GM04503 (cell line): ENCODE data around the gene PCNX2.

Experiments used
- DNase-seq: peaks from one replicate; pipeline ENCODE4 v3.0.0-alpha.2; 2012; ENCODE audit warnings: low read depth

PCNX2 gene

DNA sequence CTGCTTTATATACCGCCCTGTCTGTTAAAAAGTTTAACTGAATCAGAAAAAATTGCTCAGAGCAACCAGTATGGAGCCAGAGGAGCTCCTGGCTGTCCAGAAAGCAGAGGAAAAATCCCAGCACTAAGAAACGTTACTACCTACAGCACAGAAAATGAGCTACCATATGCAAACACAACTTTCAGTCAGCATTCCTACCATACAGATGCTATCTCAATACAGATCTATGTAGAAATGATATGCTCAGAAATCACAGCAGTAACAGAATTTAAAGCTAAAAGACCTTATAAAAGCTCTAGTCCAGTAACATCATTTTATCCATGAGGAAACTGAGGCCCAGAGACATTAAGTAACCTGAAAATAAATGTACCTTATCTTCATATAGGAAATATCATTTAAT lies 38.7 kb downstream of the PCNX2 start:
- DNase-seq: no peak

DNA sequence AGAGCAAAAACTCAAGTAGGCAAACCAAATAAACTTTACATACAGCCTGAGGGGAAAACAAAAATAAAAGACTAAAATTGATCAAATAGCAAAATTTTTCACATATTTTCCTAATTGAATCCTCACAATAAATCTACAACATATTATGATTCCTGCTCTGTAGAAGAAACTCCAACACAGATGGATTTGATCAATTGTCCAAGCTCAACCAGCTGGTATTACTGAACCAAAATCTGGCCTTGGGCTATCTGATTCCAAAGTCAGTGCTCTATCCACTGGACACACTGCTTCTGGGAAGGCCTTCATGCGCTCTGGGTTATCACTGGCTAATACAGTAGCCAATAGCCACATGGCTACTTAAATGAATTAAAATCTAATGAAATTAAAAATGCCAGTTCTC lies 39.3 kb downstream of the PCNX2 start:
- no peak for DNase-seq

DNA sequence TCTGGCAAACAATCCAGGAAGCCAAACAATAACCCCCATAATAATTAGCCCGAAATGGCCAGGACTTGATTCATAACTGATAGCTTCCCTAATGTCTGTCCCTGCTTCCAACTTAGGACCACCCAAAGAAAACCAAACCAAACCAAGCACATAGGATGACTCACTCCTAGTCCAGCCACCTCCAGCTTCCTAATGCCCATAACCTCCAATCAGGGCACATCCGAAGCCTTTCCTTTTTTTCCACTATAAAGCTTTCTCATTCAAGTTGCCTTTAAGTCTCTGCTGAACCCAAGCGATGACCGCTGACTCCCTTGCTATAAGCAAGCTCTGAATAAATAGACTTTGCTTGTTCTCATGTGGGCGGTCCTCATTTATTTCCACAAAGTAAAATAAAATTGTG lies 40.4 kb downstream of the PCNX2 start:
- no peak for DNase-seq

DNA sequence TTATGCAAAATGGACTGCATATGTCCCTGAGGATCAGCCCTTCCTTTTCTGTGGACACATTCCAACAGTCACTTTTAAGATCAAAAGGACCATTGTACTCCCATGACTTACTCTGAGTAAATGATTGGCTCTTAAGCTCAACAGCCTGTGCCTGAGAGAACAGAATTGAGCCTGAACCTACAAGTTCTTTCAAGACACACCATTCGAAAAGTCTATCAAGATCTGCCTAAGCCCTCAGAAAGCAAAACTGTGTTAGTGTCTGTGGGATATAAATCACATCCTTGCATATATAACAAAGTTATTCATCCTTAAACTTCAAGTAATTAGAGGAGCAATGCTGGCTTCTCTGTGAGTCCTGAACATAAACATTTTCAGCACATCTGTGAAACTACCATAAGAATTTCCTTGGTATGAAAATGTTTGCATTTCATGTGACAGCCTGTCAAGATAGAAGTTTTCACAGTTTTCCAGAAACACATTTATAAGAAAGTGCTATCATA lies 41.6 kb downstream of the PCNX2 start:
- DNase-seq: no peak

DNA sequence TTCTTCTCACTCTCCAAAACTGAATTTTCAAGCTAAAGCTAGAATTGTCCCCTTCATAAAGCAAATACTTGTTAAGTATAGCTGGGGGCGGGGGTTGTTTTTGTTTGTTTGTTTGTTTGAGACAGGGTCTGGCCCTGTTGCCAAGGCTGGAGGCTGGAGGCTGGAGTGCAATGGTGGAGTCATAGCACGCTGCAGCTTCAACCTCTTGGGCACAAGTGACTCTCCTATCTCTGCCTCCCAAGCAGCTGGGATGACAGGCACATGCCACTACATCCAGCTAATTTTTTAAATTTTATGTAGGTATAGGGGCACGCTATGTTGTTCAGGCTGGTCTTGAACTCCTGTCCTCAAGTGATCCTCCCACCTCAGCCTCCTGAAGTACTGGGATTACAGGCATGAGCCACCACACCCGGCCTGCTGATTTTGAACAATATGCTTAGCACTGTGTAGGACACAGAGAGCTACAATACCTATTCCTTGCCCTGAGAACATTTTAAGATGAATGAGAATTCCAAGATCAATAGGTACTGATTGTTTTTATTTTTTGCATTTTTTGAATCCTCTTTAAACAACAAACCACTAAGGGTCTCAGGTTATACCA lies 42.2 kb downstream of the PCNX2 start:
- no peak for DNase-seq

DNA sequence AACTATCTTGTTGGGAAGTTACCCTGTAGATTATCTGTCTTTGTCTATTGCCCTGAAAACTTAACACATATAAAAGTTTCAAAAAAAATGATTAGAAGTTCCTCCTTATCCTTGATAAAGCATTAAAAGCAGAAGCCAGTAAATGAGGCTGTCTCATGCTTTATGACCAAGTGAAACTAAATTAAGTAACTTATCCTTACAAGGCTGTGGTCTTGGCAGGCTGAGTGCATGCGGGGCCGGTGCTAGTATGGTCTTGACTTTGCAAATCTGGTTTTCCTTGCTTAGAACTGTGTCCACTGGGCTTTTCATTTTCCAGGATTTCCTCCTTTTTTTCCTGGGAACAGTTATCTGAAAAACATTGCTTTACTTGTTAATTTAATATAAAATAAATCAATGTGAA lies 43.1 kb downstream of the PCNX2 start:
- no peak for DNase-seq

DNA sequence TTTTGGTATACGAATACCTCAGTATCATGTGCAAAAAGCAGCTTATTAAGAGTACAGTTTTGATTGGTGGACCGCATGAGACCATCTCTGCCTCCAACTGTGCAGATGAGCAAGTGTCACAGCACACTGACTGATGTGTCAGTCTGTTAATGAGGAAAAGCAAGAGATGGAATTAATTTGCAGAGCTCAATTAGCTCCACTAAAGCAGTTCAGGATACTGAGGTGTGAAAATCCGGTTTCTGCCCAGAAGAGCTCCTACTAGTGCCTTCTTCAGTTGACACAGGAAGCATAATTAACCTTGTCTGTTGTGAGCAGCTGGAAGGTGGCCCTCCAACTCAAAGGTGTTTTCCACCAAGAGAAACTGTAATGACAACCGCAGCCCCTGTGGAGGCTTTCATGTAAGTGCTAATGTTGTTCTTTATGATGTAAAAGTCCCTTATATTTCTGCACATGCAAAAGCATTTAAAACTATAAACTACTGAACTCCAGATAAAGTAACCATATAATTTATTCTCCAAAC lies 44.3 kb downstream of the PCNX2 start:
- no peak for DNase-seq

DNA sequence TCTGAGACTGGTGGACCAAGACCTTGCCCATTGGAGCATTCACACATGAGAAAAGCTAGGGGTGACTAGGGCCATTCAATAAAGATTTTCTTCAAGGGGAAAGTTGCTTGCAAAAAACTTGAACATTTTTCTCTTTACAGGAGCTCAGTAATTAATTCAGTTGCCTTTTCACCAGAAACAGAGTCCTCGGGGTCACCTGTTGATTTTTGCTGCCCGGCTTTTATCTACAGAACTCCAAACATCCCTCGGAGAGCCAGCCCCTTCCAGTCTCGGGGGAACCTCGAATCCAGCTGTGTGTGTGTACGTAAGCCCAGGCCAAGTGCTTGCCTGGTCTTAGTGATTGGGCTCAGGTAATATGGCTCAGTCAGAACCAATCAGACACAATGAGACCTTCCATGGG lies 47.5 kb downstream of the PCNX2 start:
- no peak for DNase-seq

DNA sequence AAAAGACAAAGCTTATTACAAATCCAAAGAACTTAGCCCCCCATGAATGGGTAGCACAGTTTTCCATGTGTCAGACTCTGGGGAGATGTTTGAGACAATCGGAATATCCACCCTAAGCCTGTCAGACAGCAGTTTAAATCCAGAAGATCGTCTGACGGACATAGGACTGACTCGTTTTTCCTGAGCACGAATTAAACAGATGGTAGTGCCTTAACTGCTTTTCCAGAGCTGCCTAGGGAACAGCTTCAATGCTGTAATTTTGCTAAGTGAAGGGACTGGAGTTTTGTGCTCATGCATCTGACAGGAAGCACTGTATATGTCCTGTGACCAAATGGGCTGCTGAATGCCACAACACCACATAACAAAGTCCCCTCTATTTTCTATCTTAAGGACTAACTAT lies 48.6 kb downstream of the PCNX2 start:
- no peak for DNase-seq

DNA sequence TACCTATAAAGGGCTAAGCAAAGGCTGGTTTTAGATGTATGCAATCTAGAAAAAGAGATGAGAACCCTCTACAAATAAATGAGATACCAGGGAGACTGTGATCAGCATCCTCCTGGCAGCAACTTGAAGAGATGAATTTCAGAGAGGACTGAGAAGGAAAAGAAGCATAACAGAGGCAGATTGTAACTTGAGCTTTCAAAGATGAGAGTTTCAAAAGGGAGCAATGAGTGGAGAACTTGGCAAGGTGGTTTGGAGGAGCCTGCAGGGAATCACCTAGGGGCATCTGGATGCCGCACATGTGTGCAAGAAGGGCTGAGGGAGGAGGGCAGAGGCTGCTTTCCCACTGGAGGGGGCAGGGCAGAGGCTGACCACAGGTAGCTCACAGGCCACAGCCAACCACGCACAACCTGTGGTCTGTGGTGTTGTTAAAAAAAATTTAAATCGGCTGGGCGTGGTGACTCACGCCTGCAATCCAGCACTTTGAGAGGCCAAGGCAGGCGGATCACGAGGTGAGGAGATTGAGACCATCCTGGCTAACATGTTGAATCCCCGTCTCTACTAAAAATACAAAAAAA lies 50.2 kb downstream of the PCNX2 start:
- DNase-seq: no peak

DNA sequence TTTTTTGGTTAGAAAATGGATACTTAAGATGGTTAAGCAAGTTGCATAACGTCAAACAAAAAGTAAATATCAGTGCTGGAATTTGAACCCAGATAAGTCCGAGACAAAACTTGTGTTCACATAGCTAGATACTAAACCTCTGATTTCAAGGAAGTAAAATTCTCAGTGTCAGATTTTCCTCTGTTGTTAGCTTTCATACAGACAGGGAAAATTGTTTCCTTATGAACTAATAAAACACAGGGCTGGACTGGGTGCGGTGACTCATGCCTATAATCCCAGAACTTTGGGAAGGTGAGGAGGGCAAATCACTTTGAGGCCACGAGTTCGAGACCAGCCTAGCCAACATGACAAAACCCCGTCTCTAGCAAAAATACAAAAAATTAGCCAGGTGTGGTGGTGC lies 51.3 kb downstream of the PCNX2 start:
- peak; percentile 41 for DNase-seq

DNA sequence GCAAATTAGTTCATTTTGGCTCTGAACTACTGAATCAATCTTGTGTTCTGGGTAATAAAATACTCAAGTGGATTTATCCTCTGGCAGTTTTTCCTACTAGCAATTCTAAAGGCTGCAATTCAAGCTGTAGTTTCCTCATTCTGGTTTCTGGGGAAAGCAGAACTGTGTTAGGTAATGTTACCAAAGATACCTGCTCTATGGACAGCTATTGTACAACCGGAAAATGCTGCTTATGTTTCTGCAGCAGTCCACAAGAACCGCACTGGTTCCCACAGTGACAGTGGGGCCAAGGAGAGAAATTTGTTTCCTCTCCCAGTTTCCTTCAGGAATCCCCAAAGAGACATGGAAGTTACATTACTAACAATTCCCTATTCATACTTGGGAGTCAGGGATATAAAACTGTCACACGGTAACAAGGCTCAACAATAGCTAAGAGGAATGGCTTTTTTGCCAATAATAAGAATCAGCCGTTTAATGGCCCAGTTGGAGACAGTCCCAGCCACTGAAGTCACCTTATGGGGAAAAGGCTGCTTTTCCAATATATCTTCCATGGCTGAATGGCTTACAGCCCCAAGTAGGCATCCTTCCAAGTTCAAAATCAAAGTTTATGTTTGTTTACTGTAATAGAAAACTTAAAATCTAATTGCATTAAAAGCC lies 52.6 kb downstream of the PCNX2 start:
- DNase-seq: no peak

DNA sequence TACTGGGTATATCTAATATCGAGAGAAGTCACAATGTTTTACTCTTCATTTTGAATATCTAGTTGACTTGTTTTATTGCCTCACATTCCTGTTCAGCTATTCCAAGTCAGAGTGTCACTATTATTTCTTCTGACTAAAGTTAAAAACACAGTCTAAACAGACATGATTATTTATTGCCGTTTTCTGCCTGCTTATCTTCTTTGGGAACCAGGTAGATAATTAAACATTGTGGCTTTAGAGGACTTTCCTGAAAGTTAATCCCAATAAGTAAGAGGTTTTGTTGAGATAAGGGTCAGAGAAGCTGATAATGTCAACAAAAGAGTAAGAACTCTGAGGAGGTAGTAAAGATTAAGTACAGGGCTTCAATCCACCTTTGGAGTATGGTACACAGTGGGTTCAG lies 53.8 kb downstream of the PCNX2 start:
- no peak for DNase-seq

DNA sequence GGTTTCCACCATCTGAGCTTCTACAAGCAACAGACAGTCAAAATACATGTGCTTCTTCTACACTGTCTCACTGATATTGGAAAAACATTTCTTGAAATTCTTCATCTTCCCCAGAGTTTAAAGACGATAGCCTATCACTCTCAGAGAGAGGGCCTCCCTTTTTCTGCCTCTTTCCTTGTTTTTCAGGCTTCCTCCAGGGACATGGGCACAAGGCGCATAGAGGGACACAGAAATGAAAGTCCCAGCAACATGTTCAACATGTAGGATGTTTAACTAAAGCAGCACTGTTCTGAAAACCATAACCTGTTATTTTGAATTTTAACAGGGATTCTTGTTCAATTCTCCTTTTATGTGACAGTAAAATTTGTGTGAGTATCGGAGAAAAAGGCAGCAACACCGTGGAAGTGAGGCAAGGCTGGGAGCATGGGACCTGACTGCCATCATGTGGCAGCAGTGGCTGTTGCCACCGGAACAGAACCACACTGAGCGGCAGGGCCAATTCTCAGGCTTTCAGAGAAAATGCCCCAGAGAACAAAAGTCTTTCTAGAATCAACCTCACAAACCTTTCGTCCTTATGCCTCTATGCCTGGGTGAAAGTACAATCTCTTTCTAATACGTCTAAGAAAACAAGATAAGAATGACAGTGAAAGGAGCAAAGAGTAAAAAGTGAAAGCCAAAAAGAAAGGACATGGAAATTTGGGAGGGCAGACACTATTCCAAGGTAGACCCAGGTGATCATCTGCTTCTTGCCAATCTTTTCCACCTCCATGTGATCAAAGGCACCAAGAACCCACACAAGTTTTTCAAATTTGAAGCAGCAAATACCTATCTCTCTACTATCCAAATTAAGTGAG lies 54.5 kb downstream of the PCNX2 start:
- no peak for DNase-seq

DNA sequence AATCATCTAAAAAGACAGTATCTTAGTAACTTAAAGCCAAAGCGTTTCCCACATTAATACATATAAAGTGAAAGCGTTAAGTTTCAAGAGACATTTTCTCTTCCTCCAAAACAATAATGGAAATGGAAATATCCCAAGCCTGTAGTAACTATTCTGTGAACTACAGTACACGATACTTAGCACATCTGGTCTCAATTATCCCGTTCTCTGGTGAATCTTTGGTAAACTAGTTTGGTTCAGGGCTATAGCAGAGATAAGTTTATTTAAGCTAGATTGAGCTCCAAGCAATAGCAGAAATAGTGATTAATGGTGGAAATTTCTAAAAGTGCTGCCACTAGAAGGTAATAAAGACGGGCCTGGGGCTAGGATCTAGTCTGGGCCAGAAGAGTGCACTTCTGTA lies 55.2 kb downstream of the PCNX2 start:
- DNase-seq: no peak

DNA sequence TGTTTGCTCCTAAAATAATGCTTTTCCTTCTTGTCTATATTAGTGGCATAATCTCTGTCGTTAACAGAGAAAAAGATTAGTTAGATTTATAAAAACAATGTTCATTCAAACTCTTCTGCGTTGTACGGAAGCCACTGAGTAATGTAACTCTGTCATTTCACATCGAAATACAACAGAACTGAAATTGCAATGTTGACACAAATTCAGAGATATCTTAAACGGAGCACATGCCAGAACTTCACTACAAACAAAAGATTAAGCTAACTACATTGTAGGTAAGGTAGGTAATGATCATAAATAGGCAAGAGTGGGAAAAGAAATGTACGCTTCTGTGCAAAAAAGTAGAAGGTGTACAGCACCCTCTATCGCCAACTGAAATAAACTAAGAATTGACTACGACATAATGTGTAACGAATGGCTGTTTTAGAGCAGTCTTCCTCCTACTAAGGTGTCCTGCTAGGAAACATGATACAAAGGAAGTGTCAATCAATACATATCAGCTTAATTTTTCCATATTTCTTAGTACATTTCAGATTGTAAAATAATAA lies 56.6 kb downstream of the PCNX2 start:
- DNase-seq: no peak

DNA sequence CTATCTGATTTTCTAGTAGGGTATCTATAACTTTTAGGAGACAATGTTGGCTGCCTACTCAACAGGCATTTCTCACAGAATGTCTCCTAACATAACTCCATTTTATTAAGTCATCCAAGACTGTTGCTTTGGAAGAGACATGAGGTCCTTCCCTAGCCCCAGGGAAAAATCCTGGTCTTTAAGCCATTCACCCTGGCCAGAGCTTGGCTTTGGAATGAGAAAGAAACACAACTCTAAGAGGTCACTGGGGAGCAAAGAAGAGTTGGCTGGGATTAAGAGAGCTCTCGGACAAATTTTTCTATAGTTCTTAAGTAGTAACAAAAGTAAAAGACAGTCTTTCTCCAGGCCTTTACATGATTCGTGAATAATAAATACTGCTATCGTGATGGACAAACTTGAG lies 57.9 kb downstream of the PCNX2 start:
- DNase-seq: no peak

DNA sequence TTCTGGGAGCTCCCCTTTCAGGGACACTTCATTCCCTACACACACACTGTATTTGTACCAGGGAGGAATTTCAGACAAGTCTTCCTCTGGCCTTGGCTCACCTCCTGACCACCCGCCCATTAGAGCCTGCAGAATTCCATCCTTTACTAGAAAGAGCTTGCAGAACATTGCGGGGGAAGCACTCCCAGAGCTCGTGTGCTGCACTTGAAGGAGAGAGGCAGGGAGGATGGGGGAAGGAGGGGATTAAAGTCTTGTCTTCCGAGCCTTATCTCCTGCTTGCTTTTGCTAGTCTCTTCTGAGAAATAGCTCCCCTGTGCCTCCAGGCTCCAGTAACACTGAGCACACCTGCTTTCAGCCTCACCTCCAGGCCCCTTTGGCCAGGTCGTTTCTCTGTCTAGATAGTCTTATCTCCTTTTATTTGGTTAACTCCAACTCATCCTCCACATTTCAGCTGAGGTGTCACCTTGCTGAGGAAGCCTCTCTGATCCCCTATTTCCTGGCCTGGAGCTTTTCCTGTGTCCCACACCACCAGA lies 62.0 kb downstream of the PCNX2 start:
- no peak for DNase-seq

DNA sequence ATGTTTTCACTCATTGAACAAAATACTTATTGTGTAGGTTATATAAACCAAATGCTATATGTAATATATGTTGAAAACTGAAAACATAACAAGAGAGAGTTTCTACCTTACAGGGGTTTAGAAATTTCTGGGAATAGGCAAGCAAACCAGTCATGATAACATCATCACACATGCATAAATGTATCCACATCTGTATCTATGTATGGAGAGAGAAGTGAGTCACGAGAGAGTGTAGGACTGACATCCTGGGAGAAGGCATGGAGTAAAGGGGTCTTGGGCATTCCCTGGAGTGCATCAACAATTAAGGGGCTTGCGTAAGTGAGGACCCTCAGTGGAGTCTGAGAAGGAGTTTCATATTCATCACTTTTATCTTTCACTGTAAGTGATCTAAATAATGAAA lies 65.5 kb downstream of the PCNX2 start:
- no peak for DNase-seq

DNA sequence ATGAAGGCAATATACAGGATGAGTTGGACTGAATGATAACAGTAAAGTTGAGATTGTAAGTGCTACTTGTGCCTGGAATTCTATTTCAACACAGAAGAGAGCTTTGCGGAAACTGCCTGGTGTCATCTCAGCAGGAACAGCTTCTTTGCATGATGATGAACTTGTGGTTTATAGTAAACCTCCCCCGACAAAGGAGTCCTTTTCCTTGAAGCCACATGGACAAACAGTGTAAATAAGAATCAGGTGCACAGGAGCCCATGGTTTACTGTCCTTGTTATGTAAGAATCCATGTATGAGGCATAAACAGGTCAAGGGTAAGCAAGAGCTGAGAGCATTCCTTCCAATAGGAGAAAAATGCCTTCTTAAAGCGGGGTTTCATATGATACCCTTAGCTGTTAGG lies 66.2 kb downstream of the PCNX2 start:
- DNase-seq: no peak

DNA sequence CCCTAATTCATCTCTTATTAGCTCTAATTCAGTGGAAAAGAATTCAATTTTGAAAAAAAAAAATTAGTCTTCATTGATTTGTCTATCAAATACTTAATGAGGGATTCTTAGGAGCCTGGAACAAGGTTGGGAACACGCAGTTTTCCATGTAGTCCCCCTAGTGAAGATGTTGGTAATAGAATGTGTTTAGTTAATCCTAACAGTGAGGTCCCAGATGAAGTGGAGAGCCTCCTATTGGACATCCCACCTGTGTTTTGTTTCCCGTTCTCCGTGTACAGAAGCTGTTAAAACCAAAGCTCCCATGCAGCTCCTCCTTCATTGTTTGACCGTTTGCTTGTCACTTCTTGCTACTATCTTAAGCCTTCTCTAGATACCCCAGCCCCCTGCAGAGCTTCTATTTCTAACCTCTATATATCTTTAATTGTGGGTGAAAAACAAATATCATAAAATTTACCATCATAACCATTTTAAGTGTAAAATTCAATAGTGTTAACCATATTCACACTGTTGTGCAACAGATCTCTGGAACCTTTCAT lies 67.5 kb downstream of the PCNX2 start:
- no peak for DNase-seq

DNA sequence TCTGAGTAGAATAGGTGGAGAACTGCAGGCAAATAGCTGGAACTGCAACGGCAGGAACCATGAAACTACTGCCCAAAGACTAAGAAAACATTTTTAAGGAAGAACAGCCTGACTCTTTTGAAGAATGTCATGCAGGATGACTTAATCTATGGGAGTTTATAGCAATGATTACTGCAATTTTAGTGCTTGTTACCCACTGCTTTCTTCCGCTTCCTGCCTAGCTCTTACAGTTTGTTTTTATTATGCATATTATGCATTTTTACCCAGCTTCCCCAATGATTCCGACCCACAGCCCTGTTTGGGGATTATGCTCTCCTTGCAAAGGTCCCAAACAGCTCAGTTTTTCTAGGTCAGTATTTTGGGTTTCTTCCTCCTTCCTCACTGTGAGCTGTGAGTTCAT lies 71.2 kb downstream of the PCNX2 start:
- no peak for DNase-seq
